Diencephalon (tissue), 1 donor: ENCODE measurements around the gene PSG3. TPM values are rescaled to one million over a fixed set of nuclear protein-coding genes. Genes with fewer than 3 reads are reported as not detected.

Experiments
- total RNA-seq: library from RNA; depleted of rRNA; stranded (reverse); fragments of >200 nt; gene quantifications from one replicate; pipeline ENCODE4 v1.2.3, GENCODE V29; 2014

The PSG3 gene
- total RNA-seq = not detected

DNA sequence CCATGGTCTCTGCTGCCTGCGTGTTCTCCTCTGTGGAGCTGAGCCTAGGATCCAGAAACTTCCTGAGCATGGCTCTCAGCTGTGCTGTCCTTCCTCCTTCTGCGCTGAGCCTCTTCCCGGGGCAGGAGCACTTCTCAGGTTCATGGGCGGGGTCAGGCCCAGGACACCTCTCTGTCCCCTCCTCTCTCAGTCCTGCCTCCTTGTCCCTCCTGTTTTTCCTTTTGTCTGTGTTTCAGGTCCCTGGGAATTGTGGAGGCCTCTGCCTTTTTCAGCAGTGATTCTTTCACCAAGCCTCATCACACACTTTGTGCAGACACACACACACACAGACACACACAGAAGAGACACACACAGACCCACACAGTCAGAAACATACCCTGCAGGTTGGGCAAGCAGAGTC, at the start of gene PSG3:
Gene PSG3 (minus strand): TSS at position 101 of the 400 bp plus-strand sequence. CDS start 97 bp downstream, at position 4.

Other genes with a start within 250 kb of the PSG3 start
- 0.23 TPM for gene CEACAM1, start 212.0 kb downstream of the PSG3 start, total RNA-seq
- not detected for gene CEACAM8, start 145.6 kb downstream of the PSG3 start, total RNA-seq
- not detected for gene PSG8, start 25.2 kb upstream of the PSG3 start, total RNA-seq
- gene PSG1, start 139.2 kb upstream of the PSG3 start, total RNA-seq = not detected
- gene PSG6, start 177.4 kb upstream of the PSG3 start, total RNA-seq = not detected
- not detected for gene PSG7, start 196.7 kb upstream of the PSG3 start, total RNA-seq